Superior temporal gyrus (tissue), 1 donor: Measurements from ENCODE around the gene COL23A1.

Experiments
- DNase-seq: peaks from one replicate; pipeline ENCODE4 v3.0.0-alpha.2; 2016; ENCODE audit errors: extremely low spot score

COL23A1 gene

DNA sequence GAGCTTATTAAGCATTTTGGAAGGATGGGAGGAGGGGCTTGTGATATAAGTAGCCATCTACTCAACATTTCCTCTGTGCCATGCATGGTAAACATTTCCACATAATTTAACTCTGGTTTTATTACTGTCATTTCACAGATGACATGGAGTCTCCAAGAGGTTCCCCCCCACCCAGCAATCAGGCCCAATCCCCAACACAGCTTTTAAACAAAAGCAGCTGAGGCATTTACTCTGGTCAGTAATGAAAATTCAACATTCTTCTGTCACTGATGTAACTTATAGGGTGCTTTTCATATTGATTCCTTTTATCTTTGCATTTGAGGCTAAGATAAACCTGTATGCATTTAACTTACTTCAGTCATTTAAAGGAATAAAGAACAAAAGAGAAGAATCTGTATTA lies 128.1 kb downstream of the COL23A1 start:
- no peak for DNase-seq

DNA sequence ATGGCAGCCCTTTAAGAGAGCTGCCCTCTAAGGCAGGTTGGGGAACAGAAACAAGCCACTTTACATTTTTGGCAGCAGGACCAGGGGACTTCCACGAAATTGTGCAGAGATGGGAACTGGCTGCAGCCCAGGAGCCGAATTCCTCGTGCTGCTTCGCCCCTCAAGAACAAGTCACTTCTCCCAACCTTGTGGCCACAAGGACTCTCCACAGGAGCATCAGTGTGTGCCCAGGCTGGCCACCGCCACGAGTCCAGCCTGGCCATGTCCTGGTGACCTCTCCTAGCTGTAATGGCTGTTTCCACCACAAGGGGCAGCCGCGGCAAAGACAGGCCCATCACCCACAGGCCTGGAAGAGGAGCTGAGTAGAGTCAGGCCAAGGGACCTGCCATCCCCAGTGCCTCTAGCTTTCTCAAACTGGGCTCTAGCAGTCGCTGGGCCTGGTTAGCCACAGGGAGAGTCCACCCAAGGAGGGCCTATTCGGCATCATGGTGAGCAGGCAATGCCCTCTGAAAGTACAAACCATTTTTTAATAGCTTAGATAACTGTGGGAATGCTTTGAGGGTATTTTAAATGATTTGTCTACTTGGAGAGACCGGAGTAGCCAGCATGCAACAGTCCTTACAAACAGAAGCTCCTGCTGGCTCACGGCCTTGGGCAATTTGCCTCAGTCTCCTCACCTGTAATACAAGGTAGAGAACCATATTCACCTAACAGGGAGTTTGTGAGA lies 129.0 kb downstream of the COL23A1 start:
- peak; percentile 73 for DNase-seq

DNA sequence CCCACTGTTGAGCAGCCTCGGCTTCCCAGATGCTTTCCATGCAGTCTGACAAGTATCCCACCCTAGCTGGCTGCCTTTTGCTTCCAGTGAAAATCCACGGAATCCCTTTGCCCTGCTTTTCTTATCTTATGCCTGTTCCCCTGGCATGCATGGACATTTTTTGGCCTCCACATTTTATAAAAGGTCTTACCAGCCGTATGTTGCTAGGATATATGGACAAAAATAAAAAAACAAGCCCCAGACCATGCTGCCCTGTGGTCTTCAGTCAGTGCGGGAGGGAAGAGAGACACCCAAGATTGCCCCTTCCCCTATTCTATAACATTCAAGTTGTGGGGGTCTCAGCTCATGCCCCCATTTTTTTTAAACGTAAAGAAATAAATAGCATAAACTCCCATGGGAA lies 129.6 kb downstream of the COL23A1 start:
- DNase-seq, result no peak

DNA sequence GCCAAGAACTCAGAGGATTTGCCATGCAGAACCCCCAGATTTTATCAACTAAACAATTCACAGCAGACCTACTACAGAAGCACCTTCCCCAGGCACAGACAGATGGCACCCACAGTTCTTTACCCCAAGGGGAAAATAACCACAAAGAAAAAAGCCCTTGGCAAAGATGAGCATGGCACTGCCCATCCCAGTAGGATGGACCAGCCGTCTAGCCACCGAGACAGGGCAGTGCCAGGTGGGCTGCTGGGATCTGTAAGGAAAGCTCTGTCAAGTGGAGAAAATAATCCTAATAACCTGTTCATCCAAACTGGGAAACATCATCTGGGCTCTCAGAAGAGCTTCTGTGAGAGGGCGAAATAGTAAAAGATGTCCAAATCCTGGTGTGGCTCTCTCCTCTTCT lies 130.0 kb downstream of the COL23A1 start:
- DNase-seq, result no peak

DNA sequence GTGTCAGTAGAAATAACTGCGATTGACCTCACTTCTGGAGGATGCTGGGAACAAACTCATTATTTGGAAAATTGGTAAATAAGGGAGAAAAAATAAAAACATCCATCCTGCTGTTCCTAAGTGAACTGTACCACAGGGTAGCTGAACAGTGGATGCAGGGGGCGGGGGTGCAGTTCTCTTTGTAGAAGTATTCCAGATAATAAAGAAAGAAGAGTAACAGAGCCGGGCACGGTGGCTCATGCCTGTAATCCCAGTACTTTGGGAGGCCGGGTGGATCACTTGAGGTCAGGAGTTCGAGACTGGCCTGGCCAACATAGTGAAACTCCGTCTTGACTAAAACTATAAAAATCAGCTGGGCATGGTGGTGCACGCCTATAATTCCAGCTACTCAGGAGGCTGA lies 132.1 kb downstream of the COL23A1 start:
- no peak for DNase-seq

DNA sequence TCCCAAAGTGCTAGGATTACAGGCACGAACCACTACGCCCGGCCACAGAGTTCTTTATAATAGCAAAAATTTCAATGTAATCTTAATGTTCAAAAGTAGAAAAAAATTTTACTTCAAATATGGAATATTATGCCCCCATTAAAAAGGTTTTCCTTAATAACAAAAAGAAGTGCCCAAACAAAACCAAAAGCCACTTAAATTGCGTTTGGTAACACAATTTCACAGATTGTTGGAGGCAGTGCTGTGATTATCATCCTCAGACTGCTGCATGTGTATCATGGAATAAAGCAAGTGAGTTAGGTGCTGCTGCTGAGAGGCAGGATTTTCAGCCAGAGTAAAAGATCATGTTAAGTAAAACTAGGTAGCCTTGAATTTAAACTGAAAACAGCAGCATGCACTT lies 132.7 kb downstream of the COL23A1 start:
- no peak for DNase-seq

DNA sequence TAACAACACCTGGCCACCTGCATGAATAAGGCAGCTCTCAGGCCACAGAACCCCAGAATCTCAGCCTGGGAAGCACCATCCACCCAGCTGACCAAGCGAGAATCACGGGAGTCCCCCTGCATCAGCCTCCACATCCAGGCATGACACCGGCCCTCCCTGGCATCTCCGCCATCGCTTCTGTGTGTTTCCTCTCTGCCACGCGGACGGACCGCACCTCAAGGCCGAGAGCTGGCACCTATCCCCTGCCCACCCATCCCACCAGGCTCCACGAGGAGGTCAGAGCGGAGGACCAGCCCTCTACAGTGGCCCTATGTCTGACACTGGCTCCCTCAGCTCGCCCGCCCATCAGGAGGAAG lies 134.7 kb downstream of the COL23A1 start:
- no peak for DNase-seq

DNA sequence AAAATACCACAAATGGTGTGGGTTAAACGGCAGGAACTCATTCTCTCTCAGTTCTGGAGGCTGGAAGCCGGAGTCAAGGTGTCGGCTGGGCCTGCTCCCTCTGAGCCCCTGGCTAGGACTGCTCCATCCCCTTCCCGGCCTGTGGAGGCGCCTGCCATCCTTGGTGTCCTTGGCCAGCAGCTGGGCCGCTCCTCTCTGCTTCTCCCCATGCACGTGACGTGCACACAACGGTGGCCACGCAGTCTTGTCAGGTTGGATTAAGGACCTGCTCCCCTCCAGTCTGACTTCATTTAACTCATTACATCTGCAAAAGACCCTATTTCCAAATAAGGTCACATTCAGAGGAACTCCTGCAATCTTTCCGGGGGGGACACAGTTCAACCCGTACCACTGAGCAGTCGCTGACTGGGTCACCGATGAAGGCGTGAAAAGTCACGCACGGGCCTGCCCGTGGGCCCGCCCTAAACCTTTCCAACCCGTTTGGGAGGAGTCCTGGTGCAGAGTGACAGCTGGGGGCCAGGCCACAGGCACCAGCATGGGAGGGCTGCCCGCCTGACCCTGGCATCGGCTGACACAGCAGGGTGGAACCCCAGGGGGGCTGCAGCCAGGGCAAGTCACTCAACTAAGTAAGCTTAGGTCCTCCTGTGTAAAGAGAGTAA lies 135.2 kb downstream of the COL23A1 start:
- no peak for DNase-seq

DNA sequence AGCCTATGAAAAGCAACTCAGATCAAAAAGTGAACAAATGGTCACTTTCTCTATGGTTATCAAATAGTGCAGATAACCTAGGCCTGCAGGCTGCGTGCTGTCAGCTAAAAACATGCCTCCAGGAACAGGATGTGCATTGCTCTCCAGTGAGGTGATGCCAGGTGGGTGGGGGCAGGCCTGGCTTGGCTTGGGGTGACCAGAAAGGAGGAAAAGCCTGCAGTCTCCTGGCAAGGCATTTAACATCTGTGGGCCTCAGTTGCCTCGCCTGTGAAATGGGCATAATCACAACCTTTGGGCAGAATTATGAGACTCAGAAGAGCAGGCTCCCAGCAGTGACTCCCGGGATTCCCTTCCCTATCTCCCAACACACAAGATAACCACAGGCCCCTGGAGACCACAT lies 135.9 kb downstream of the COL23A1 start:
- no peak for DNase-seq

DNA sequence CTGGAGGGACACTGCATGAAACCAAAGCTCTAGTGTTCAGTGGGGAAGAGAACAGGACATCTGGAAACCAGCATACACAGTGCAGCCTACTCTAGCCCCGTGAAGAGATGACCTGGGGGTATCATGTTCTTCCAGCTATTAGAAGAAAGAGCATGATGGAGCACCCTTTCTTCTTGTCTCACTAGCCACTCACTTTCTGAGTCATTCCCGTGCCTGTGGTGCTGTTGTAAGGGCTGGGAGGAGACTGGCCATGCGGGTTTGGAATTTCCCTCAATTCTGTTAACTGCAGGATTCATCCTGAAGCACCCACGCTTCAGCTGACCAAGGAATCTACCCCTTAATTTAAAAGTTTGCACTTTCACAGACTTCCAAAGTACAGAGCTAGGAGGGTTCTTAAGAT lies 137.0 kb downstream of the COL23A1 start:
- no peak for DNase-seq

DNA sequence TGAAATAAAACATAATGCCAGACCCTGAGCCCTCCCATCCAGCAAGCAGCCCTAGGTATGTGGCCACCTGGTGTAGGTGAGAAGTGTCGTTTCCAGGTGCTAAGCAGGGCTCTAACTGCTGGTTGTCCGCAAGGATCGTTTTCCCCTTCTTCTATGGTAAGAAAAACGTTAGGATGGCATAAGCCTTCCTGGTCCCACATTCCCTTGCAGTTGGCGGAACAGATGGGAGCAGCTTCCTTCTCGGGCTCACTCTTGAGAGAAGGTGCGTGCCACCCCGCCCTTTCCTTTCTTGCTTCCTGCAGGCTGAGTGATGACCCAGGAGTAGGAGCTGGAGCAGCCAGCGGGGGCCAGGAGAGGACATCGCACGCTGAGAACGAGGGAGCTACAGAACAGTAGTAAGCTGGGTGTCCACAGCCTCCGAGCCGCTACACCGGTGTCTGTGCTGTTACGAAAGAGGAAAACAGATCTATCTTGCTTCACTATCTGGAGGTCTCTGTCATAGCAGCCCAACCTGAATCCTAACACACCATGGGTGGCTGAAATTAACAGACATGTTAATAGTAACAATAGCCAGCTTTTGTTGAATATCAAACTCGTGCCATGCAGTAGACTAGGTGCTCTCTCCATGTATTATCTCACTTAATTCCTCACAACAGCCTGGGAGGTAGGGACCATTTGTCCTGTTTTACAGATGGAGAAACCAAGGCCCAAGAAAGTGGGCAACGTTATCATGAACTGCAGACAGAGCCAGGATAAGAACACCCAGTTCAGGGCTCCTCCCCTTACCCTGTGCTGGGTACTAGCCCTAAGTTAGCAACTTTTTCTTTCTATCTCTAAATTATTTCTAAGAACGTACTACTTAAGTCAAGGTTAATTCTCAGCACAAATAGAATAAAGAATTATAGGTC lies 139.8 kb downstream of the COL23A1 start:
- DNase-seq, result no peak

DNA sequence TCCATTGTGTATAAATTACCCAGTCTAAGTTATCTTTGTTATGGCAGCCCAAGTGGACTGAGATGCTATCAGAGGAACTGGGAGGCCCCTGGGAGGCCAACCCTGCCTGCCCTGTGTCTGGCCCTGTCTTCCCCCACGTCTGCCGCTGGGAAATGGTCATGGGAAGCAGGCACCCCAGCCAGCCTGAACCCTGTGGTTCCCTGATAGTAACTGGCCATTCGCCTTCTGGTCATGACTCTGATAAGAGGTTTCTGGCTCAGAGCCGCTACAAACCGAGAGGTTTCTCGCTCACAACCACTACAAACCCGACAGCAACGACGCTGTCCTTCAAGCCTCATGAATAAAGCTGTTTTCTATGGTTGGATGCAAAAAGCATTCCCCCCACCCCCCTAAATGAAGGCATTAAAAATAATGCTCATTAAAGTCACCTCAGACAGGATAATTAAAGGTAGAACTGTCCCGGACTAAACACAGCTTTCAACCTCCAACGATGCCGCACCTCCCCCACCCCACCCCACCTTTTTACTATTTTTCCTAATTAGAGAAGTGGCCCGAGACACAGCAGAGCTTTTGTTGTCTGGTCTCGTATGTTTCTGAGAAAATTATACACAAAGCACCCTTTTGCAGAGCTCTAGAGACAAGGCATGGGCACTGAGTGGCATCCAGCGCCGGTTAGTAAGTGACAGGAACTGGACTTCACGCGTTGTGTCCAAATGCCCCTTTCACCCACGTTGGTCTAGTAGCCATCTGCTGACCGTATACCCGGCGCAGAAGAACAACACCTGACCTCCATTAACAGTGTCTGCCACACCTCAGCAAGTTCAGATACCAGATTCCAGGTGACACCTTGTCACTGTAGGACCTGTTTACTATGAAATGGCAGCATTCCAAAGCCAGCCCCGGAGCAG lies 140.8 kb downstream of the COL23A1 start:
- no peak for DNase-seq

DNA sequence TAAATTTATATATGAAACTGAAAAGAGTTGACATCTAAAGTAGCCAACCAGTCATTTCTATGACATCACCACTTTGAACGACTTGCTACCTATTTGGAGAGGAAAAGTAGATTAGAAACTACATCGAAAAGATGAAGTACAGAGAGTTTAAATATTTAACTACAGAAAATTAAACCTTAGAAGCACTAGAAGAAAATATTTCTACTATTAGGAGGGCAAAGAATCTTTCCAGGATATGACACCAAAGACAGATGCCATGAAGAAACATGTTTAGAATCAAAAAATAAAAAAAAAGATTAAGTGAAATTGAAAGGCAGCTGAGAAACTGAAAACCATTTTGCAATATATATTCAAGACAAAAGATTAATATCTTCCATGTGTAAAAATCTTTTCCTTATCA lies 144.7 kb downstream of the COL23A1 start:
- DNase-seq, result no peak

DNA sequence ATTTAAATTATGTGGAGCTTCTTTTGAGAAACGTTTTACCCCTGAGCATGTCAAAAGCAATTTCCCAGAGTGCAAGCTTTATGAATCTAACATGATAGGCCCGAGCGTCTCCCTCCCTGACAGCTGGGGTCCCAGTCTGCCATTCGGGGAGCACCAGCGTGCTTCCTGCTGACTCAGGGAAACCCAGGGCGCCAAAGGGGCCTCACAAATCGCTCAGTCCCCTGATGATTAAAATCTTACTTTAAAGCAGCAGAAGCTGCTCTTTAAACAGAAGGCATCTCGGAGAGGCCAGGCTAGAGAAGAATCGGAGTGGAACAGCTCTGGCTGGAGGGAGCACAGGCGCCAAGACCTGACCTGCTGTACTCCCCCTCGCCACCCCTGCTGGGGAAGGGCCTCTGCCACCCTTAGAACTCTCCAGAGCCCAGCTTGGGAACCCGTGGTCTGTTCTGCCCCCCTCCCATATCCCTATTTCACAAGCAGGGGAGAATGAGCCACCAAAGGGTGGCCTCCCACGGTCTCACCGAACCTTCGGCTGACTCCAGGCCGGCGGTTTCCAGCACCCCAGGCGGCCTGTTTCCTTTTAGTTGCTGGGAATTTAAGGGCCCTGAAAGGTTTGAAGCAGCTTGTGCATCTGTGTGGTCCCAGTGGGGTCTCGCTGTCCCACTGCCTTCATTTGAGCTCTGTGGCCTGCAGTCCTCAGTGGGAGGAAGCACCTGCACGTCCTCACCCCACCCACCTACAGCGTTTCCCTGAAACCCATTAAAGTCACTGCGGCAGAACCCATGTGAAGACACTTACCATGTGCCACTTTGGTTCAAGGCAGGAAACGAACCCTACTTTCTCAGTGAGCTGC lies 147.6 kb downstream of the COL23A1 start:
- DNase-seq, result no peak

DNA sequence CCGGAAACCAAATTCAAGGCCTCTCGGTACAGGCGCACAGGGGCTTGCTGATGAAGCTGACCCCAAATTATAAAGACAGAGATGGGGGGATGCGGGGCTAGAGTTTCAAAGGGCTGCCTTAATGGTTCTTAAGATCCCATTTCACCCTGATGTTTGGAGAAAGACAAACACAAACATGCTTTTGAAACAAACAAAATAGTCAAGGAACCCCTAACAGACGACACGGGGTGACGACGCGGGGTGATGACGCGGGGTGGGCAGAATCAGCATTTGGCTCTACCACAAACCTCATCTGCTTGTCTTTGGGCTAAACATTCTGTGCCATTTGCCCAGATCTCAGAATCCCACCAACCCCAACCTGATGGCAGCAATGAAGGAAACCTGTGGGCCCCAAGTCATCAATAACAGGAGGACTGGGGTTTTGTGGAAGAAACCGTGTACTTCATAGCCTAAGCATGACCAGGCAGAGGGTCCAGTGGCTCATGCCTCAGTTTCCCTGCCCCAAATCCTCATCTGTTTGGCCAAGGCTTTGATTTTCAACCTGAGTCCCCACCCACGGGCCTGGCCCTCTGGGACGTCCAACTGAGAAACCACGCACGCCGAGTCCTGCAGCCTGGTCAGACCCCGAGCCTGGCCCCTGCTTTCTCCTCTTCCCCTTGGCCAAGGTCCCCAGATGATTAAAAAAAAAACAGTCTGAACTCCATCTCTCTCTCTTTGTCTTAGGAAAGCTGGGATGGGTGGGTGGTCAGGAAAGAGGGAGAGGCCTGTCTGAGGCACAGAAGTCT lies 148.5 kb downstream of the COL23A1 start:
- DNase-seq, result no peak

DNA sequence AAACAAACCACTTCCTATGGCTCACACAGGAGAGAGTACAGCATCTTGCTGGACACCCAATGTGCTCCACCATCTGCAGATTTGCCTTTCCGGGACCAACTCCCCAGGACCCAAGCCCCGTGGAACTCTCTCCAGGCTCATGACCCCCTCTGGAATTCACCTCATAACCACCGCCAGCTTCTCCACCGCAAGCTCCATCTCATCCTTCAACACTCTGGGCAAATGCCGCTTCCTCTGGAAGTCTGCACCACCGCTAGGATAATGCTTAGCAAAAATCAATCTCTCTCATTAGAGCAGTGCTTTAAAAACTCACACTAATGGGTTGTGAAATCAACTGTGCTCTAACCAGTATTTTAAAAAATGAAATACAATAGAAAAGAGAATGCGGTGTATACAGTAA lies 150.0 kb downstream of the COL23A1 start:
- DNase-seq, result no peak

DNA sequence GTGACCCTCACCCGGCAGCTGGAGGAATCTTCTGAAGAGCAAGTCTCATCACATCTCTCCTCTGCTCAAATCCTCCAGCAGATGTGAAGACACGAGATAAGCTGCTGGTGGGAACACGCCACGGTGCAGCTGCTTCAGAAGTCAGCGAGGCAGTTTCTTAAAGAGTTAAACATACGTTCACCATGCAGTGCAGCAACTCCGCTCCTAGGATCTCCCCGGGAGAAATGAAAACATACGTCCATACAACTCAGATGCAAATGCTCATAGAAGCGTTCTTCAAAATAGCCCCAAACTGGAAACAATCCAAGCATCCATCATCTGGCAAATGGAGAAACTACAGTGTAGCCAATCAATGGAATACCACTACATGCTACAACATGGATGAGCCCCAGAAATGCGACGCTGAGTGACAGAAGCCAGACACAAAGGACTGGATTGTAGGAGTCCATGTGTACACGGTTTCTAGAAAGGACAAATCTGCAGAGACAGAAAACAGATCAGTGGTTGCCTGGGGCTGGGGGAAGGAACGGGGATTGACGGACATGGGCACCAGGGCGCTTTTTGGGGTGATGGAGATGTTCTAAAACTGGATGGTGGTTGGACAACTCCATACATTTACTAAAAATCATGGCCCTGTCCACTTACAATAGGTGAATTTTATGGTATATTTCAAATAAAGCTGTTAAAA lies 150.6 kb downstream of the COL23A1 start:
- no peak for DNase-seq

DNA sequence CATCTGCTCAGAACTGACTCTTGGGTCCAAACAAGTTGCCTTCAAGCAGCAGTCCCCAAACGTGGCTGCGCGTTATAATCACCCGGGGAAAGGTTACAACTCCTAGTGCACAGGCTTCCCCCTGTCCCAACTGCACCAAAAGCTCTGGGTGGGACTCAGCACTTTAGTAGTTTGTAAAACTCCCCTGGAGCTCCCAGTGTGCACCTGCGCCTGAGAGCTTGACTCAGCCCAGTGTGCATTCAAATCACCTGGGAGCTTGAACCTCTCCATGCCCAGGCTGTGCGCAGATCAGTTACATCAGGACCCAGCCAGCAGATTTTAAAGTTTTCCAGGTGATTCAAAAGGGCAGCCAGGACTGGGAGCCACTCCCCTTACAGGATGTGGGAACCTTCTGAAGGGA lies 151.4 kb downstream of the COL23A1 start:
- no peak for DNase-seq

DNA sequence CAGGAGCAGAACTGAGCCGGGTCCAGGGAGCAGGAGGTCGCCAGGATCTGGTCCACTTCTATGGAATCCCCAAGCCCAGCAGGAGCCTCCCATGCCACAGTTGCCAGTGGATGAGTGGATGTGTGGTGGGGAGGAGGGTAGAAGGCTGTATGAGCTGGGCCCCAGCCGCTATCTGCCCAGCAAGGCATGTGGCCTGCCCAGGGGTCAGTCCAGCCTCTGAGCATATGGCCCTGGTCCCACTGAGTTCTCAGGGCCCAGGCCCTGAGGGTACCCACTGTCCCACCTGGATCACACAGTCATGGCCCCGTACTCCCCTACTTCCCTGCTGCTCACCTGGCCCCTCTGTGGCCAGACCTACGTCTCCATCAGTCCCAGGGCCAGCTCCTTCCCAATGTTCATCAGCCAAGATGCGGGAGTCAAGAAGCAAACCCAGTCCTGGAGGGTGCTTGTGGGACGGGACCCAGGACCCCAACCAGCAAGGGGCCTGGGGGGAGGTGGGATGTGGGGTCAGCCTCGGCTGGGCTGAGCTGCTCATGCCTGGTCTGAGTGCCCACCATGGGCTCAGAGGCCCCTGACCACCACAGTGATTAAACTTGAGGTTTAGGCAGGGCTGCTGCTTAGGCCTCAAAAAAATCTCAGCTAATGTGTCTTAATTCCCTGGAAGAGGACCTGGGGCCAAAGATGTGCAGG lies 152.7 kb downstream of the COL23A1 start:
- no peak for DNase-seq
